GM19324 (cell line): ENCODE data around the gene IL6R.

Source experiments
- ATAC-seq: cut with Tn5 transposase; IDR thresholded peaks from one replicate; pipeline ENCODE4 v1.9.1; 2021; ENCODE audit warnings: mild to moderate bottlenecking, moderate library complexity; ENCODE audit not compliant: unreplicated experiment, low FRiP score

The IL6R gene

DNA sequence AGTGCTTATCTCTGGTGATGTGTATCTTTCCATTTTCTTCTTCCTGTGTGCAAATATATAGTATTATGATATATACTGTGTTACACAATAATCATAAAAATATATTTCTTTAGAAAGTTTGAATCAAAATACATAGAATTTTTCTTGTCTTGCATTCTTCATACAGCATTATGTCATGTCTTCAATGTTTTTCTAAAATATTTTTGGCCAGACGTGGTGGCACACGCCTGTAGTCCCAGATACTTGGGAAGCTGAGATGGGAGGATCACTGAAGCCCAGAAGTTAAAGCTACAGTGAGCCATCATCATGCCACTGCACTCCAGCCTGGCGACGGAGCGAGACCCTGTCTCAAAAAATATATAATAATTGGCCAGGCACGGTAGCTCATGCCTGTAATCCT is 41.6 kb downstream of the IL6R start:
- no peak for ATAC-seq

DNA sequence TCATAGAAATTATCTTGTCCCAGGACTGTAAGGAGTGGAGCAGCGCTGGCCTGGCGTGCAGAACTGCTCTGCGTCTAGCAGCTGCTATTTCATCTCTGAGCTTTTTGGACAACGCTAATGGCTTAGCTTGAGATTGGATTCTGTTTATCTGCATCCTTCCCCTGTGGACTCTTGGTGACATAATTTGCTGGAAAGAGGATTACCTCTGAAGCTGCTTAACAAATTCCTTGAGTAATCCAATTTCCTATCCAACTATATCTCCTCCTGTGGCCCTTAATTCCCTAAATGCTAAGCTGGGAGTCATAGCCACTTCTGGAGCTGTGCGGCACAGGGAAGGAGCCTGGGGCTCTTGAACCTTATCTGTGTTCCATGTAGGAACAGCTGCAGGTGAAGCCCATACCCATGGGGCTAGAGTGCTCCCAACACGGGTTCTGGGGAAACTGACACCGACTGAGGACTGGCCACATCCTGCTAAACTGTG is 43.2 kb downstream of the IL6R start:
- ATAC-seq: no peak

DNA sequence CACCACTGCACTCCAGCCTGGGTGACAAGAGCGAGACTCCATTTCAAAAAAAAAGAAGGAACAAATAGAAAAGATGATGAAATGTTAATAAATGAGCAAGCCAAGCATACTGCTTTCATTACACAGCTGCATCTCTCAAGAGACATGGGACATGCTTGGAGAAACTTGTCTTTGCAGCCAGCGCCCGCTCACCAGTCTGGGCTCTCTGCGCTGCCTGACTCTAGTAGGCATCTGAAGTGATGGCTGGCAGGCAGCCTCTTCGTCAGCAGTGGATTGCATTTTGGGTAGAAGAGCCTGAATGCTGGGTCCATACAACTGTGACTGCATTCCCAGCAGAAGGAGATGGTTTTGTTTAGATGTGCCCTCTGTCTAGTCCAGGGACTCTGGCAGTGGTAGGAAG is 48.0 kb downstream of the IL6R start:
- no peak for ATAC-seq

- no peak for ATAC-seq
These were observed 48.6 kb downstream of the IL6R start for GRCh38 chr1:154453574-154454352.

DNA sequence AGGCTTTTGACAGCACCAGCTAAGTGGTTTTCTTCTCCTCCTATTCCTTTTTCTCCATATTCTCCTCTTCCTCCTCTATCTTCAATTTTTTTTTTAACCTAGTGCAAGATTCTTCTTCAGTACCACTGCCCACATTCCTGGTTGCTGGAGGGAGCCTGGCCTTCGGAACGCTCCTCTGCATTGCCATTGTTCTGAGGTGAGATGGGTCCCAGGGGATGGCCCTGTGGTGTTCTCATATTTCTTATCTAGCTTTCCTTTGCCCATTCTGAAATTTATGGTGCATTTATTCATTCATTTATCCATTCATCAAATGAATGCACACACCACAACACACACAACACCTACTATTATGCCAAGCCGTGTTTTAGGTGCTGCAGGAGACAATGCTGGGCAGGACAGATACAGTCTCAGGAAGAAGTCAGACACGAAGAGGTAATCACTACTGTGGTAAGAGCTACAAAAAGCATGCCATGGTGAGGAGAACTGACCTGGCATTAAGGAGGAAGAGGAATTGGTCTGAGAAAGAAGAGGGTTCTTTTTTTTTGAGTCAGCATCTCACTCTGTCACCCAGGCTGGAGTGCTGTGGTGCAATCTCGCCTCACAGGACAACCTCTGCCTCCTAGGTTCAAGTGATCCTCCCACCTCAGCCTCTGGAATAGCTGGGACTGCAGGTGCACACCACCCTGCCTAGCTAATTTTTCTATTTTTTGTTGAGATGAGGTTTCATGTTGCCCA is 49.4 kb downstream of the IL6R start:
- ATAC-seq: no peak

DNA sequence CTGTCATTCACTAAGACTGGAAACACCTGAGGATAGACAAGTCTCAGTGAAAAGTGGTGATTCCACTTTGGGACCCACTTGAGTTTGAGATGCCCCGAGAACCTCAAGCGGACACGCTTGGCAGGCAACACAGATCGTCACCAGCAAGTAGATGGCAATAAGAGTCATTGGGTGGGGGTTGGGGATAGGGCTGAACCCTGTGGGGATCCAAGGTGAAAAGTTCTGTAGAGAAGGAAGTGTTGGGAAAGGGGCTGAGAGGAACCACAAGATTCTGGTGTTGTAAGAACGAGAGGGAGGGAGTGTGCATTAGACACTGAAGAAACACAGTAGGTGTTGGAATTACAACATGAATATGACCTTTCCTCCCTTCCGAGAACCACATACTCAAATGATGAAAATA is 51.5 kb downstream of the IL6R start:
- no peak for ATAC-seq

GRCh38 chr1:154459080-154459479 is 53.9 kb downstream of the IL6R start:
- ATAC-seq: no peak

GRCh38 chr1:154460695-154461260 is 55.6 kb downstream of the IL6R start:
- no peak for ATAC-seq

DNA sequence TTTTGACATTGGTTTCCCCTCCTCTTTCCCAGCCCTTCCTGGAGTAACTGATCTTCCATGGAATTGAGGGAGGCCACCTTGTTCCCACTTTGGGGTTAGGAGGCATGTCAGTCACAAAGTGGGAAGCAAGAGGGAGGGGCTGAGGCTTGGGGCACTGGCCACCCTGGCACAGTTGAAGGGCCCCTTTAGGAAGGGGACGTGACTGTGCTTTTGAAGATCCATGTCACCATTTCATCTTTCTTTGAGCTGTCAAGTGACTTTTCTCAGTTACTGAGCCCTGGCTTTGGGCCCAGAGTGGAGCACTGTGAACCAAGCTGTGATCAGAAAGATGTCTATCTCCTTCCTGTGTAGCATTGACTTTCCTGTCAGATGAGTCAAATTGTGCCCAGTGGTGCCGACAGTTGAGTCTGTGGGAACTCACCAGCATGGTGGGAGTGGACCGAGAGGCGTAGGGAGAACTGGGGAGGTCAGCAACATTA is 58.4 kb downstream of the IL6R start:
- no peak for ATAC-seq

- ATAC-seq: no peak
These were observed 60.6 kb downstream of the IL6R start for GRCh38 chr1:154465621-154466195.

DNA sequence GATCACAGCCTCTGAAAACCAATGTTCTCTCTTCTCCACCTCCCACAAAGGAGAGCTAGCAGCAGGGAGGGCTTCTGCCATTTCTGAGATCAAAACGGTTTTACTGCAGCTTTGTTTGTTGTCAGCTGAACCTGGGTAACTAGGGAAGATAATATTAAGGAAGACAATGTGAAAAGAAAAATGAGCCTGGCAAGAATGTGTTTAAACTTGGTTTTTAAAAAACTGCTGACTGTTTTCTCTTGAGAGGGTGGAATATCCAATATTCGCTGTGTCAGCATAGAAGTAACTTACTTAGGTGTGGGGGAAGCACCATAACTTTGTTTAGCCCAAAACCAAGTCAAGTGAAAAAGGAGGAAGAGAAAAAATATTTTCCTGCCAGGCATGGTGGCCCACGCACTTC is 61.1 kb downstream of the IL6R start:
- no peak for ATAC-seq

- no peak for ATAC-seq
These were observed 61.8 kb downstream of the IL6R start for GRCh38 chr1:154466921-154467417.

DNA sequence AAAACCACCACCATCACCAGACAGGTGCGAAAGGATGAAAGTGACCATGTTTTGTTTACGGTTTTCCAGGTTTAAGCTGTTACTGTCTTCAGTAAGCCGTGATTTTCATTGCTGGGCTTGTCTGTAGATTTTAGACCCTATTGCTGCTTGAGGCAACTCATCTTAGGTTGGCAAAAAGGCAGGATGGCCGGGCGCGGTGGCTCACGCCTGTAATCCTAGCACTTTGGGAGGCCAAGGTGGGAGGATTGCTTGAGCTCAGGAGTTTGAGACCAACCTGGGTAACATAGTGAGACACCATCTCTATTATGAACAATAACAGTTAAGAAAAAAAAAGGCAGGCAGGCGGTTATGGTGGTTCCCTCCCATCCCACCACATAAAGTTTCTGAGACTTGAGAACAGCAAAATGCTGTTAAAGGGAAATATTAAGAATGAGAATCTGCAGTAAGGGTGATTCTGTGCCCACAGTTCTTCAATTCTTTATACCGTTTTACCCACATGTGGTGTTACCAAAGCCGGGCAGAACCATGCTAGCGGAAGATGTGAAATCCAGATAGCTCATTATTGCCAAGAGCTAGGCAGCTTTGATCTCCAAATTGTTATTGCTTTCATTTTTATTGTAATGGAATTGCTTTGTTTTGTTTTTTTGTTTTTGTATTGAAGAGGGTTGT is 62.4 kb downstream of the IL6R start:
- ATAC-seq: no peak

- no peak for ATAC-seq
These were observed 63.5 kb downstream of the IL6R start for GRCh38 chr1:154468535-154469250.

GRCh38 chr1:154469844-154470560 is 64.9 kb downstream of the IL6R start:
- no peak for ATAC-seq

- ATAC-seq: no peak
These were observed 66.2 kb downstream of the IL6R start for GRCh38 chr1:154471304-154471703.

- ATAC-seq: no peak
These were observed 69.7 kb downstream of the IL6R start for GRCh38 chr1:154474802-154475201.

DNA sequence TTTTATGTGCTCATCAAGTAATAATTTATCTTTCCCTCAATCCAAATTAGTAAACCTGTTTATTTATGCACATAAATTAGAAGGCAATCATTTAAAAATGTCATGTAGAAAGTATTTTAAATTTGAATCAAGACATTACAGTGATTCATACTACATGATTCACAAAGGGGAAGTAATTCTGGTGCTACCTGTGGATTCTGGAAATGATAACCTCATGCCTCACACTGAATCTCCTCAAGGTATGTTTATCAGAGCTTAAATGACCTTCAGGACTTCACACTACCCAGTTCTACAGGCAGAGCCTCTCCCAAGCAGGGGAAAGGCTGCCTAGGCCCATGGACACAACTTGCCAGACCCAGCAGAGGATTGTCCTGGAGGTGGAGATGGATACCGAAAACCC is 71.6 kb downstream of the IL6R start:
- ATAC-seq: no peak

GRCh38 chr1:154478013-154478412 is 72.9 kb downstream of the IL6R start:
- ATAC-seq: no peak
